Heart right ventricle (tissue), 16 donors: Measurements from ENCODE around the gene ATL2. TPM values are rescaled to one million over a fixed set of nuclear protein-coding genes. Genes with fewer than 3 reads are reported as not detected.

Experiments used
- ATAC-seq, 8 donors: fragments of 200-7000 bp; cut with Tn5 transposase; one replicate each; pipeline ENCODE4 v1.9.1; 2020; ENCODE audit warnings: mild to moderate bottlenecking in 8 of 8, moderate library complexity in 8 of 8, moderate number of reproducible peaks in 1 of 8
- DNase-seq, 2 donors: peaks; one replicate each; pipeline ENCODE4 v3.0.0-alpha.2; 2020
- H3K27ac ChIP-seq, 10 donors: fragments of 200-600 bp; sonication (generic) in 2 of 10; one replicate each; pipeline versions ENCODE4 v1.5.0 to v1.8.0; 2020 to 2022; ENCODE audit warnings: mild to moderate bottlenecking in 3 of 10
- H3K27me3 ChIP-seq, 7 donors: fragments of 200-600 bp; one replicate each; pipeline ENCODE4 v1.8.0; 2021 to 2022; ENCODE audit warnings: mild to moderate bottlenecking in 2 of 7
- H3K36me3 ChIP-seq, 9 donors: fragments of 200-600 bp; sonication (generic) in 1 of 9; one replicate each; pipeline versions ENCODE4 v1.5.0 to v1.8.0; 2020 to 2022; ENCODE audit warnings: mild to moderate bottlenecking in 2 of 9
- H3K4me1 ChIP-seq, 9 donors: fragments of 200-600 bp; sonication (generic) in 1 of 9; one replicate each; pipeline versions ENCODE4 v1.5.0 to v1.8.0; 2020 to 2022; ENCODE audit warnings: mild to moderate bottlenecking in 4 of 9
- H3K4me3 ChIP-seq, 10 donors: fragments of 200-600 bp; sonication (generic) in 2 of 10; one replicate each; pipeline versions ENCODE4 v1.5.0 to v1.8.0; 2020 to 2022; ENCODE audit warnings: mild to moderate bottlenecking in 7 of 10, moderate library complexity in 2 of 10
- H3K9me3 ChIP-seq, 11 donors: fragments of 200-600 bp in 10 of 11; sonication (generic) in 2 of 11; one replicate each; pipeline versions ENCODE4 v1.5.0 to v1.8.0; 2013 to 2022; ENCODE audit warnings: mild to moderate bottlenecking in 2 of 11, control low read depth in 1 of 11, moderate library complexity in 1 of 11
- CTCF ChIP-seq, 9 donors: fragments of 200-600 bp; sonication (generic) in 2 of 9; IDR thresholded peaks; one replicate each; pipeline versions ENCODE4 v1.5.0 to v1.8.0; 2021 to 2022; ENCODE audit warnings: antibody characterized with exemption in 9 of 9, mild to moderate bottlenecking in 5 of 9, moderate library complexity in 1 of 9
- WGBS, 2 donors: extraction: QIAGEN DNeasy Blood & Tissue Kit; methylation state at CpG; one replicate each; pipeline ENCODE4 v1.1.7; 2013; ENCODE audit warnings: inconsistent platforms in 1 of 2; 5-methylcytosine and 5-hydroxymethylcytosine counted together
- intact Hi-C, 10 donors: fragments of 100-400 bp; cut with DNase I; formaldehyde crosslinking; loops; one replicate each; pipeline versions ENCODE4 v1.11.1 to v1.14.2; 2022
- polyA plus RNA-seq, 2 donors: library from polyadenylated mRNA; stranded (reverse); fragments of 200-250 nt; gene quantifications; one replicate each; pipeline ENCODE4 v1.2.3, GENCODE V29; 2013
- total RNA-seq, 10 donors: library from RNA; stranded (reverse); fragmentation: NEBNext Ultra II Directional in 3 of 10; extraction: Animal tissue kit (Norgen Biotek cat#: 25700) in 3 of 10; gene quantifications; one replicate each; pipeline versions ENCODE4 v1.2.1 to v1.2.4, GENCODE V29; 2021 to 2023
- donor health status: Arrhythmogenic right ventricular cardiomyopathy.
- donor health status: ischemic (EF 13 %, LVEDD 7.1; RV severe dilation, severe dysfunction).
- donor health status: healthy with polysubstance abuse.
- donor health status: DM: no; HTN: yes; CAD: no.
- donor health status: DM: no; HTN: no; CAD: no.
- donor health status: ischemic (EF 25% LVEDD 6.9; RV normal size, moderate dysfunction).
- donor health status: ischemic (EF 25% LVEDD 5.7; RV mildly dilated, moderate dysfunction).
- donor health status: healthy.
- donor health status: DM: yes; HTN: yes; CAD: no.
- donor health status: Ischemic cardiomyopathy.
- donor health status: ischemic (EF 35%, LVEDD 5.7; RV mildly dilated, moderate dysfunction).
- donor health status: nonischemic (EF 11% LVEDD 7.7; RV severe dilation, severe dysfunction).
- donor health status: DM: yes; HTN: yes; CAD: no.
- donor health status: PGD.
- donor health status: ischemic (EF 29% LVEDD 5.4; RV normal size, mild dysfunction).
- donor health status: nonischemic (EF 23%, LVEDD 6.1; RV moderate dilation, normal function).

The ATL2 gene
- total and polyA plus RNA-seq, 12 donors = 14.1 to 46.2 (median 30.2) TPM

DNA sequence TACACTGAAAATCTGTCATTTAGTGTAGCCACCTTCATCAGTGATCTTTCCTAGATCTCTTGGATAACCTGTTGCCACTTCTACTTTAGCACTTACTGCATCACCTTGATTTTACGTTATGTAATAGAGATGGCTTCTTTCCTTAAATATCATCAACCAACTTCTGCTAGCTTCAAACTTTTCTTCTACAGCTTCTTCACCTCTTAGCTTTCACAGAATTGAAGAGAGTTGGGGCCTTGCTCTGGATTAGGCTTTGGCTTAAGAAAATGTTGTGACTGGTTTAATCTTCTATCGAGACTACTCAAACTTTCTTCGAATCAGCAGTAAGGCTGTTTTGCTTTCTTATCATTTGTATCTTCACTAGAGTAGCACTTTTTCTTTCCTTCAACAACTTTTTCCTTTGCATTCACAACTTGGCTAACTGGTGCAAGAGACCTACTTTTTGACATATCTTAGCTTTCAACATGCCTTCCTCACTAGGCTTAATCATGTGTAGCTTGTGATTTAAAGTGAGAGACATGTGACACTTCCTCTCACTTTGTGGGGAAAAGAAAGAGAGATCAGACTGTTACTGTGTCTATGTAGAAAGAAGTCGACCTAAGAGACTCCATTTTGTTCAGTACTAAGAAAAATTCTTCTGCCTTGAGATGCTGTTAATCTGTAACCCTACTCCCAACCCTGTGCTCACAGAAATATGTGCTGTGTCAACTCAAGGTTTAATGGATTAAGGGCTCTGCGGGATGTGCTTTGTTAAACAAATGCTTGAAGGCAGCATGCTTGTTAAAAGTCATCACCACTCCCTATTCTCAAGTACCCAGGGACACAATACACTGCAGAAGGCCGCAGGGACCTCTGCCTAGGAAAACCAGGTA is 99.6 kb downstream of the ATL2 start:
- intact Hi-C loops = loop anchor here in 8 of 10 donors (5.0 to 10.0 kb wide), 7 partner anchors 163 to 883 kb away; partner anchors contain the start of gene CYP1B1 (in 2 of the 8)
- peaks cover 0 to 8% (median 0%) of the 10 kb centered on the region in 11 donors for H3K9me3 ChIP-seq
- 62% methylated on average over 6 of the region's 6 CpGs for WGBS, 2 donors
- no peak for ATAC-seq
- no peak for TF ChIP-seq CTCF (IDR thresholded peaks at IDR 0.05)
- DNase-seq = no peak
- peaks cover 0 to 6% (median 0%) of the 10 kb centered on the region in 7 donors for H3K27me3 ChIP-seq
- H3K27ac ChIP-seq = no peak overlapping the region
- no peak overlapping the region for H3K4me3 ChIP-seq
- H3K36me3 ChIP-seq = no peaks in the 10 kb centered on the region
- peaks cover 0 to 6% (median 0%) of the 10 kb centered on the region in 9 donors for H3K4me1 ChIP-seq

- Histone ChIP-seq H3K27ac (no peak overlapping the region), H3K36me3 (no peaks in the 10 kb centered on the region), H3K4me1 (peaks cover 0 to 6% (median 0%) of the 10 kb centered on the region in 9 donors), H3K4me3 (no peak overlapping the region), H3K27me3 (no peaks in the 10 kb centered on the region), H3K9me3 (peaks cover 0 to 8% (median 0%) of the 10 kb centered on the region in 11 donors)
- 46 to 54% methylated on average over 7 of the region's 7 CpGs for WGBS, 2 donors
- intact Hi-C loops = loop anchor here (1.0 to 10.0 kb wide), 13 partner anchors 157 to 880 kb away; partner anchors contain the start of gene CYP1B1 (in 4 of the 10)
- DNase-seq (peak in 1 of 2 donors; percentile 43), ATAC-seq (peak in 7 of 8 donors; percentile 58 to 85 (median 72))
- TF ChIP-seq CTCF (IDR thresholded peaks at IDR 0.05) = peak; percentile 22 to 77 (median 67)
These were observed 102.5 kb downstream of the ATL2 start for GRCh38 chr2:38274286-38275276.

DNA sequence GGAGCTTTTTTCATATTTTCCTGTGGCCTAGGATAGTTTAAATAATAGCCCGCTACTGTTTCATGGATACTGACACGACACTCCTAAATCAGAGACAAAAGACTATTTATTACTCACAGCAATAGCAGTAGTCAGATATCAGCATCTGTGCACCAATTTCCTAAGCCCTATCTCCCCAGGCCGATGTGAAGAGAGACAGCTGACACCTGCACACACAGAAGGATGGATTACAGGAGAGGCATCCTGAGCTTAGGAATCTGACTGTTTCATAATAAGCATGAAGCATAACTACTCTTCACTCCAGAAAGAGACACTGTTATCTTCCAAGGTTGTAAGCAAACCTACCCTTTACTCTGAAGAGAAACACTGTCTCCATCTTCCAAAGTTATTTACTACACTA is 105.4 kb downstream of the ATL2 start:
- H3K9me3 ChIP-seq = no peaks in the 10 kb centered on the region
- 72% methylated on average over 3 of the region's 3 CpGs for WGBS, 2 donors
- no peaks in the 10 kb centered on the region for H3K27me3 ChIP-seq
- intact Hi-C loops = loop anchor here in 9 of 10 donors (5.0 to 10.0 kb wide), 9 partner anchors 154 to 877 kb away; partner anchors contain the start of gene CYP1B1 (in 3 of the 9)
- DNase-seq (no peak), ATAC-seq (no peak)
- H3K4me3 ChIP-seq = no peak overlapping the region
- peaks cover 0 to 6% (median 0%) of the 10 kb centered on the region in 9 donors for H3K4me1 ChIP-seq
- TF ChIP-seq CTCF (IDR thresholded peaks at IDR 0.05) = no peak
- H3K27ac ChIP-seq = no peak overlapping the region
- no peaks in the 10 kb centered on the region for H3K36me3 ChIP-seq

GRCh38 chr2:38269421-38269820 is 107.7 kb downstream of the ATL2 start:
- DNase-seq = no peak
- Histone ChIP-seq H3K4me1 (peaks cover 0 to 20% (median 0%) of the 10 kb centered on the region in 9 donors), H3K4me3 (no peak overlapping the region), H3K27me3 (no peaks in the 10 kb centered on the region), H3K36me3 (no peaks in the 10 kb centered on the region), H3K9me3 (no peaks in the 10 kb centered on the region), H3K27ac (no peak overlapping the region)
- no peak for ATAC-seq
- 100% methylated on average over 1 of the region's 1 CpG for WGBS, 2 donors
- TF ChIP-seq CTCF (IDR thresholded peaks at IDR 0.05) = no peak
- intact Hi-C loops = loop anchor here in 1 of 10 donors (10.0 kb wide), 1 partner anchor 85 kb away; no protein-coding TSS in a partner anchor
